Measurements from ENCODE around the gene ABLIM2. TPM values are rescaled to one million over a fixed set of nuclear protein-coding genes. Genes with fewer than 3 reads are reported as not detected.

ABLIM2 gene
- total and polyA plus RNA-seq, 2 experiments from 2014 or later, result 1.5 to 4.3 TPM

DNA sequence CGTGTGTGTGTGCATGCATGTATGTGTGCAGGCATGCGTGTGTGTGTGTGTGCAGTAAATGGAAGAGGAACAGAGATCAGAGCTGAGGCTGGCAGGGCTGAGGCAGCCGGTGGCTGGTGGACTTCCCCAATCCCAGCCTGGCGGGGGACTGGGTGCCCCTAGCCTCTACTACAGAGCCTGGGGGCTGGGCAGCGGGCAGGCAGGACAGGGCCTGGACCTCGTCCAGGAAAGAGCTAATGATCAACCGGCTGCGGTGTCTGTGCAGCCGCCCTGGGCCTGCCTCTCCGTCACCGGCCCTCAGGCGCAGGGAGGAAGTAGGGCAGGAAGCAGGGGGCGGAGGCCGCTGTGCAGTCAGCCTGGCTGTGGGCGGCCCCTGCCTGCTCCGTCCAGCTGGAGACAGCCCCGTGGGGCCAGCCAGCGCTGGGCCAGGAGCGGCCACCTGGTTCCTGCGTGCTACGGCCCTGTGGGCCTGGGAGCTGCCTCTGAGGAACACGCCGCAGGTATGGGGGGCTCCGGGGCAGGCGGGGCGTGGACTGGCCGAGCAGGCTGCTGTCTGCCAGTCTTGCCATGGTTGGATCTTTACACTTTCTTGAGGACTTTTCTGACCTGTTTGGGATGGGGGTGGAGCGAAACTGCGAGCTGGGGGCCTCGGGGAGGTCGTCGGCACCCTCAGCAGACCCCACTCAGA, 40.4 kb upstream of the ABLIM2 start, which contains the start of gene SH3TC1 (continued):
- TF ChIP-seq ZNF331 (CRISPR knock-in tag; IDR thresholded peaks at IDR 0.05; ENCODE audit: low read depth) (no peak), JUNB (IDR thresholded peaks at IDR 0.05; ENCODE audit: unreplicated experiment) (no peak), EZH2 (IDR thresholded peaks at IDR 0.05; ENCODE audit: low read depth, unreplicated experiment) (no peak)

DNA sequence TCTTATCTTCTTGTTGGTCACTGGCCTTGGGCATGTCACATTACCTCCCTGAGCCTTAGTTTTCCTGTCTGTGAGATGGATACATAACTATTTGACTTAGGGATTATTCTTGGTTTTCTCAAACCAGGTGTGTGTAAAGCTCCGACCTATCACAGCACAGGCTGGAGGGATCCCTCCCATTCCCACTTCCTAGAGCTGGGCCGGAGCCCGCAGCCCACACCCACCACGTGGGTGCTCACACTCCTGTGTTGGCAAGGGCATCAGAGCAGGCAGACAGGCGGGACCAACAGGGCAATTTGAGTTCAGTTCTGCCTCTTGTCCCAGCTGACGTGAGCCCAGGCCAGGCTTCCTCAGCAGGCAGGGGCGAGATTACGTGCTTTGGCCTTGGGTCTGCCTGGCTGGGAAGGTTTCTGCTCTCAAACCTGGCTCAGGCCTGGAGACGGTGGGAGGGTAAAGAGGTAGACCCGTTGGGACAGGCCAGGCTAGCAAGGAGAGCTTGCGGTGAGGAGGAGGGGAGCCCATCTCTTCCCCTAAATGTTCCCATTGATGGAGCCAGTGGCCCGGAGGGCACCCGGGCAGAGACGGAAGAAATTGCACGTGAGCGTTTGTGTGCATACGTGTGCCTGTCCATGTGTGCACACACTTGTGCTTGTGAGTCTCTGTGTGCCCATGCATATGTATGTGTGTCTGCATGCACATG, 39.7 kb upstream of the ABLIM2 start:
- Mint-ChIP-seq H3K9me3 (no peaks in the 10 kb centered on the region), H3K36me3 (ENCODE audit: low read depth) (no peaks in the 10 kb centered on the region), H3K27ac (no peak overlapping the region), H3K27me3 (ENCODE audit: insufficient read depth, low read depth, poor library complexity) (peaks cover 8% of the 10 kb centered on the region), H3K4me3 (no peak overlapping the region), H3K4me1 (peaks cover 10% of the 10 kb centered on the region)
- H3K79me2 ChIP-seq (replicated peaks; ENCODE audit: insufficient read depth), result no peaks in the 10 kb centered on the region
- no peaks in the 10 kb centered on the region for H4K20me1 ChIP-seq (replicated peaks; ENCODE audit: insufficient read depth)
- no peaks in the 10 kb centered on the region for H3F3A ChIP-seq (replicated peaks; ENCODE audit: low read depth)
- H3K27ac ChIP-seq (ENCODE audit: low read depth), result no peak overlapping the region
- no peaks in the 10 kb centered on the region for H3K4me1 ChIP-seq (ENCODE audit: insufficient read depth)
- no peaks in the 10 kb centered on the region for H3K27me3 ChIP-seq (ENCODE audit: insufficient read depth)
- DNase-seq (ENCODE audit: low spot score), result no peak
- ATAC-seq, result no peak
- H3K4me3 ChIP-seq, result no peak overlapping the region
- no peak overlapping the region for H3K4me2 ChIP-seq
- TF ChIP-seq, protein P1, sequence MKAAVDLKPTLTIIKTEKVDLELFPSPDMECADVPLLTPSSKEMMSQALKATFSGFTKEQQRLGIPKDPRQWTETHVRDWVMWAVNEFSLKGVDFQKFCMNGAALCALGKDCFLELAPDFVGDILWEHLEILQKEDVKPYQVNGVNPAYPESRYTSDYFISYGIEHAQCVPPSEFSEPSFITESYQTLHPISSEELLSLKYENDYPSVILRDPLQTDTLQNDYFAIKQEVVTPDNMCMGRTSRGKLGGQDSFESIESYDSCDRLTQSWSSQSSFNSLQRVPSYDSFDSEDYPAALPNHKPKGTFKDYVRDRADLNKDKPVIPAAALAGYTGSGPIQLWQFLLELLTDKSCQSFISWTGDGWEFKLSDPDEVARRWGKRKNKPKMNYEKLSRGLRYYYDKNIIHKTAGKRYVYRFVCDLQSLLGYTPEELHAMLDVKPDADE (IDR thresholded peaks at IDR 0.05), result no peak
- TF ChIP-seq ZNF331 (CRISPR knock-in tag; IDR thresholded peaks at IDR 0.05; ENCODE audit: low read depth), result no peak
- TF ChIP-seq JUNB (IDR thresholded peaks at IDR 0.05; ENCODE audit: unreplicated experiment), result no peak
- TF ChIP-seq NANOG (IDR thresholded peaks at IDR 0.05; ENCODE audit: borderline replicate concordance), result no peak
- TF ChIP-seq CREB1 (CRISPR knock-in tag; IDR thresholded peaks at IDR 0.05; ENCODE audit: low read depth), result no peak
- TF ChIP-seq ZNF114 (CRISPR knock-in tag; IDR thresholded peaks at IDR 0.05), result no peak
- no peaks in the 10 kb centered on the region for H3K36me3 ChIP-seq (ENCODE audit: insufficient read depth)
- no peak overlapping the region for H2AFZ ChIP-seq
- no peaks in the 10 kb centered on the region for H3K9me2 ChIP-seq (ENCODE audit: insufficient read depth)

DNA sequence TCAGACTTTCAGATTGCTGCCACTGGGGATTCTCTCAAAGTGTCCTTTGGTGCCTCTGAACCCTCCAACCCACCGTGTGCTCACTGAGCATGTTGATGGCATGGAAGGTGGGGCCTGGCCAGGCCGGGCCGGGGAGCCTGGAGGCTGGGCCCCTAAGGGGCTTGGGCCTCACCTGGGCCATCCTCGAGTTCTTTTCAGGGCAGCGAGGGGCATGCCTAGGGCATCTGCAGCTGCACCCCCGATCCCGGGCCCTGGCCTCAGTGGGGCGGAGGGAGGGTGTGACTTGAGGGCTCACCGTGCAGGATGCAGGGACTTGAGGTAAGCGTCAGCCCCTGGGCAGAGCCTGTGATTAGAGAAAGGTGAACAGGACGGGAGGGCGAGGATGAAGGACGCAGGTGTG, 38.9 kb upstream of the ABLIM2 start:
- DNase-seq (ENCODE audit: low spot score) (no peak), ATAC-seq (no peak)
- H3K4me2 ChIP-seq, result no peak overlapping the region
- peaks cover 16% of the 10 kb centered on the region for H3K4me1 Mint-ChIP-seq
- no peaks in the 10 kb centered on the region for H4K20me1 ChIP-seq (replicated peaks; ENCODE audit: insufficient read depth)
- H3F3A ChIP-seq (replicated peaks; ENCODE audit: low read depth), result no peaks in the 10 kb centered on the region
- H3K9me3 Mint-ChIP-seq, result no peaks in the 10 kb centered on the region
- no peaks in the 10 kb centered on the region for H3K36me3 Mint-ChIP-seq (ENCODE audit: low read depth)
- H3K4me1 ChIP-seq (ENCODE audit: insufficient read depth), result no peaks in the 10 kb centered on the region
- H3K27ac ChIP-seq (ENCODE audit: low read depth), result no peak overlapping the region
- no peak overlapping the region for H3K27ac Mint-ChIP-seq
- no peak overlapping the region for H3K4me3 ChIP-seq
- peaks cover 8% of the 10 kb centered on the region for H3K27me3 Mint-ChIP-seq (ENCODE audit: insufficient read depth, low read depth, poor library complexity)
- no peaks in the 10 kb centered on the region for H3K27me3 ChIP-seq (ENCODE audit: insufficient read depth)
- H3K79me2 ChIP-seq (replicated peaks; ENCODE audit: insufficient read depth), result no peaks in the 10 kb centered on the region
- no peaks in the 10 kb centered on the region for H3K9me2 ChIP-seq (ENCODE audit: insufficient read depth)
- H2AFZ ChIP-seq, result no peak overlapping the region
- no peak overlapping the region for H3K4me3 Mint-ChIP-seq
- TF ChIP-seq, protein P1 (IDR thresholded peaks at IDR 0.05), result no peak
- no peaks in the 10 kb centered on the region for H3K36me3 ChIP-seq (ENCODE audit: insufficient read depth)
